ENCODE measurements around the gene WDR1. TPM values are rescaled to one million over a fixed set of nuclear protein-coding genes. Genes with fewer than 3 reads are reported as not detected.

The WDR1 gene
- total RNA-seq, 1 donor from 2014 or later = 216 TPM

DNA sequence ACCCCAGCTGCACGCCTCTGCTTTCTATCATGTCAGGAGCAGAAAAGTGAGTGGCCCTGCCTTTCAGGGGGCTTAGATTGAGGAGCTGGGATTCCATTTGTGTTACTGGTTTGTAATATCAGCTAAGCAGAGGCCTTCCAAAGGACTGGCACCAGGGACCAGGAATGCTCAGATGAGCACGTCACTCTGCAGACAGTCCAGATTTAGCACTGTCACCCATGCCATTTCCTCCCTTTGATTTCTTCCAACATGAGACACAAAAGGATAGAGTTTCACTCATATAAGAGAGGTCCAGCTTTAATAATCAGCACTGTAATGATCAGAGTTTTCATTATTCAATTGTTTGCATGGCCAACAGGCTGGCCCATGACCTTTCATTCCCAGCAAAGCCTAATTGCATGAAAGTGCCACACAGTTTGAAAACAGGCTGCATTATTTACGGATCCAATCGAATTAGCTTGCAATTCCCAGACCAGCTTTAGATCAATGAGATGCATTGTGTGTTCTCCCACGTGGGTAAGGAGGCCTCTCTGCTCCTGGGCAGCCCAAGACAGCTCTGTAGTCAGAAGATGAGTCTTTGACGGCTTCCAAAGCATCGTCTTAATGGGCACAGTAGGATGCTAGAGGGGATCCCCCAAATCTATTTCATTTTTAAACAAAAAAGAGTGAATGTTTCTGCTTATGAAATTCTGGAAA is 85.5 kb downstream of the WDR1 start:
- no peak for DNase-seq (ENCODE audit: low spot score in 2 of 2)
- Histone ChIP-seq H3K4me1 (peaks cover 0 to 11% of the 10 kb centered on the region in 2 donors), H3K27ac (no peak overlapping the region), H3K4me3 (no peak overlapping the region), H3K36me3 (no peaks in the 10 kb centered on the region), H3K9me3 (no peaks in the 10 kb centered on the region), H3K27me3 (no peaks in the 10 kb centered on the region)
- TF ChIP-seq, protein P1, sequence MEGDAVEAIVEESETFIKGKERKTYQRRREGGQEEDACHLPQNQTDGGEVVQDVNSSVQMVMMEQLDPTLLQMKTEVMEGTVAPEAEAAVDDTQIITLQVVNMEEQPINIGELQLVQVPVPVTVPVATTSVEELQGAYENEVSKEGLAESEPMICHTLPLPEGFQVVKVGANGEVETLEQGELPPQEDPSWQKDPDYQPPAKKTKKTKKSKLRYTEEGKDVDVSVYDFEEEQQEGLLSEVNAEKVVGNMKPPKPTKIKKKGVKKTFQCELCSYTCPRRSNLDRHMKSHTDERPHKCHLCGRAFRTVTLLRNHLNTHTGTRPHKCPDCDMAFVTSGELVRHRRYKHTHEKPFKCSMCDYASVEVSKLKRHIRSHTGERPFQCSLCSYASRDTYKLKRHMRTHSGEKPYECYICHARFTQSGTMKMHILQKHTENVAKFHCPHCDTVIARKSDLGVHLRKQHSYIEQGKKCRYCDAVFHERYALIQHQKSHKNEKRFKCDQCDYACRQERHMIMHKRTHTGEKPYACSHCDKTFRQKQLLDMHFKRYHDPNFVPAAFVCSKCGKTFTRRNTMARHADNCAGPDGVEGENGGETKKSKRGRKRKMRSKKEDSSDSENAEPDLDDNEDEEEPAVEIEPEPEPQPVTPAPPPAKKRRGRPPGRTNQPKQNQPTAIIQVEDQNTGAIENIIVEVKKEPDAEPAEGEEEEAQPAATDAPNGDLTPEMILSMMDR (IDR thresholded peaks at IDR 0.05) = no peak
- intact Hi-C loops (cut with DNase I) = no loop called here

DNA sequence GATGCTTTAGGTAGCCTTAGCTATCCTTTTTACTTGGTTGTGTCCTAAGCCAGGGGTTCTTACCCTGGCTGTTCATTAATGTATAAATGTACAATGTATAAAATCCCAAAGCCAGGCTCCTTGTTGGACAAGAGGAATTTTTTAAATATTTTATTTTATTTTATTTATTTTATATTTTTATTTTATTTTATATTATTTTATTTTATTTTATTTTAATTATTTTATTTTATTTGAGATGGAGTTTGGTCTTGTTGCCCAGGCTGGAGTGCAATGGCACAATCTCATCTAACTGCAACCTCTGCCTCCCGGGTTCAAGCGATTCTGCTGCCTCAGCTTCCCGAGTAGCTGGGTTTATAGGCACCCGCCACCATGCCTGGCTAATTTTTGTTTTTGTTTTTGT is 87.2 kb downstream of the WDR1 start:
- intact Hi-C loops (cut with DNase I) = no loop called here
- Histone ChIP-seq H3K9me3 (no peaks in the 10 kb centered on the region), H3K4me3 (no peak overlapping the region), H3K36me3 (no peaks in the 10 kb centered on the region), H3K27me3 (no peaks in the 10 kb centered on the region), H3K27ac (no peak overlapping the region), H3K4me1 (peaks cover 0 to 11% of the 10 kb centered on the region in 2 donors)
- no peak for DNase-seq (ENCODE audit: low spot score in 2 of 2)
- TF ChIP-seq, protein P1 (IDR thresholded peaks at IDR 0.05) = no peak

DNA sequence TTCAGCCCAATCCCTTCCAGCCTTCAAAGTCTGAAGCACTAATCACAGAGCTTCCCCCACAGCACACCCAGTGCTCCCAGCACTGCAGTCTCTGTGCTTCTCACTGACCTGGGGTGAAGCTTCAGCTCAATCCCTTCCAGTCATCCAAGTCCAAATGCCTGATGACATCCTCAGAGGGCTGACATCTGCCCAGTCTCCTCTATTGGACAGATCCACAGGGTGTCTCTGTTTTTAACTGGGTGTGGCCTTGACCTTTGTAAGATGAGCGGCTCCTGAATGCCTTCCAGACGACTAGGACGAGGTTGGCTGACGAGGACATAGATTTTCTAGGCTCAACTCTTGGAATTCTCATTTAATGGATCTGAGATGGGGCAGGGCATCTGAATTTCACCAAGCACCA is 87.7 kb downstream of the WDR1 start:
- DNase-seq (ENCODE audit: low spot score in 2 of 2) = no peak
- intact Hi-C loops (cut with DNase I) = no loop called here
- Histone ChIP-seq H3K27ac (no peak overlapping the region), H3K4me1 (peaks cover 0 to 8% of the 10 kb centered on the region in 2 donors), H3K4me3 (no peak overlapping the region), H3K9me3 (no peaks in the 10 kb centered on the region), H3K27me3 (no peaks in the 10 kb centered on the region), H3K36me3 (no peaks in the 10 kb centered on the region)
- TF ChIP-seq, protein P1 (IDR thresholded peaks at IDR 0.05) = no peak

DNA sequence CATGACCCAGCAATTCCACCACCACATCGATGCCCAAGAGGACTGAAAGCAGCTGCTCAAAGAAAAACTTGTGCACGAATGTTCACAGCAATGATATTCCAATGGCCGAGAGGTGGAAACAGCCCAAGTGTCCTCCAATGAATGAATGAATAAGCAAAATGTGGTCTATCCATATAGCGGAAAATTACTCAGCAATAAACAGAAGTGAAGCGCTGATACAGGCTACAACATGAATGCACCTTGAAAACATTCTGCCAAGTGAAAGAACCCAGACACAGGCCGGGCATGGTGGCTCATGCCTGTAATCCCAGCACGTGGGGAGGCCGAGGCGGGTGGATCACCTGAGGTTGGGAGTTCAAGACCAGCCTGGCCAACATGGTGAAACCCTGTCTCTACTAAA is 90.1 kb downstream of the WDR1 start:
- DNase-seq (ENCODE audit: low spot score in 2 of 2) = no peak
- H3K36me3 ChIP-seq = no peaks in the 10 kb centered on the region
- no peaks in the 10 kb centered on the region for H3K4me1 ChIP-seq
- no peaks in the 10 kb centered on the region for H3K9me3 ChIP-seq
- H3K27me3 ChIP-seq = no peaks in the 10 kb centered on the region
- H3K27ac ChIP-seq = no peak overlapping the region
- intact Hi-C loops (cut with DNase I) = no loop called here
- TF ChIP-seq, protein P1 (IDR thresholded peaks at IDR 0.05) = no peak
- H3K4me3 ChIP-seq = no peak overlapping the region

DNA sequence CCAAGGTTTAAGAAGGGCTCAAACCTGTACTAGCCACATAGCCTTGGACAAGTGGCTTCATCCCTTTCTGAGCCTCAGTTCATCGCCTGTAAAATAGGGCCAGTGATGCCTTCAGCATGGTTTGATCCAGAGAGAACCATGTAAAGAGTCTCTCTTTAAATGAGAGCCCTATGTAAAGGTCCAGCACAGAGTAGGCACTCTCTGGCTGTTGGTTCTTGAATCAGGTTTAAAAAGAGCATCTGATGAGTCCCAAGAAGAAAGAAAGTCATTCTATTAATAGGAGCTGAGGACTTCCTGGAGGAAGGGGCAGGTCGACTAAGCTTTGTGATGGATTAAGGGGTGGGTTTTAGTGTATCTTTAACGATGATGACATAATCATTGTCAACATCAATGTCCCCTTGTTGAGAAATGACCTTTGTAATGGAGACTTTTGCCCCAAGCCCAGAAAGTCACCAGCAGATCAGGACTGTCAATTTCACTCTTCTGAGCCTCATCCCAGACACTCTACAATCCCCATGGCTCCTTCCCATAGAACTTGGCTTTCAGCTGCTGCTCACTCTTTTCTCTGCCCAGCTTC is 91.3 kb downstream of the WDR1 start:
- no peaks in the 10 kb centered on the region for H3K9me3 ChIP-seq
- no peak overlapping the region for H3K4me3 ChIP-seq
- no peaks in the 10 kb centered on the region for H3K4me1 ChIP-seq
- H3K27me3 ChIP-seq = no peaks in the 10 kb centered on the region
- TF ChIP-seq, protein P1 (IDR thresholded peaks at IDR 0.05) = no peak
- no peak for DNase-seq (ENCODE audit: low spot score in 2 of 2)
- intact Hi-C loops (cut with DNase I) = no loop called here
- H3K36me3 ChIP-seq = no peaks in the 10 kb centered on the region
- no peak overlapping the region for H3K27ac ChIP-seq

Other genes with a start within 250 kb of the WDR1 start
- gene SLC2A9, start 95.3 kb downstream of the WDR1 start, total RNA-seq = 6.2 TPM

Data from ascending aorta (tissue), 2 donors.